Measurements from ENCODE around the gene MROH9. TPM values are rescaled to one million over a fixed set of nuclear protein-coding genes. Genes with fewer than 3 reads are reported as not detected.
"Not testable (repeated sequence)": the region's sequence is repeated elsewhere in the genome, so short reads cannot be mapped to it uniquely, and the experiment has no call there.

The MROH9 gene
- total and polyA plus RNA-seq, 2 of the 8 experiments (the other 6 are each of a cell fraction or from before 2014, with no cell fraction given): not detected

- TF ChIP-seq CTCF (IDR thresholded peaks at IDR 0.05; ENCODE audit: control extremely low read depth in 1 of 3, insufficient read depth in 1 of 3, low read depth in 1 of 3, low read length in 3 of 3) (no peak), CHD2 (IDR thresholded peaks at IDR 0.05; ENCODE audit: low read length) (no peak)
These were observed 4.1 kb downstream of the MROH9 start (continued) for GRCh38 chr1:170939476-170939875.

DNA sequence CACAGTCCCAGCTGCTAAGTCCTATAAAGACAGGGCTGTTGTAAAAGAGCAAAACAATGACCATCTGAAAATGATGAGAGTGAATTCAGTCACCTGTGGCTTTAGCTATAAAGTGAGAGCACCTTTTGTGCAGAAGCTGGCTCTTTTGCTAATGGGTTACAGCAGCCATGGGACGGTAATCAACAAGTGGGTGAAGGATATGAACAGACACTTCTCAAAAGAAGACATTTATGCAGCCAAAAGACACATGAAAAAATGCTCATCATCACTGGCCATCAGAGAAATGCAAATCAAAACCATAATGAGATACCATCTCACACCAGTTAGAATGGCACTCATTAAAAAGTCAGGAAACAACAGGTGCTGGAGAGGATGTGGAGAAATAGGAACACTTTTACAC lies 16.4 kb downstream of the MROH9 start:
- H3K27me3 ChIP-seq (replicated peaks in 1 of 4; ENCODE audit: control insufficient read depth in 3 of 4, extremely low read depth in 1 of 4, insufficient read depth in 3 of 4, low read length in 3 of 4); H2BK120ac ChIP-seq (replicated peaks; ENCODE audit: low read depth, low read length); H3K4me1 ChIP-seq (replicated peaks in 1 of 4; ENCODE audit: control insufficient read depth in 3 of 4, insufficient read depth in 4 of 4, low read length in 3 of 4); H2BK12ac ChIP-seq (ENCODE audit: low read depth, low read length); H3K23ac ChIP-seq (ENCODE audit: insufficient read length); H3K4me3 ChIP-seq (ENCODE audit: extremely low read depth in 1 of 4, insufficient read depth in 2 of 4, low read depth in 3 of 4, low read length in 4 of 4); H2BK20ac ChIP-seq (ENCODE audit: low read length); POLR2A ChIA-PET (ENCODE audit: partially characterized antibody); H3K4me2 ChIP-seq (ENCODE audit: insufficient read depth in 1 of 2, low read depth in 2 of 2, low read length in 2 of 2); FAIRE-seq; H3K56ac ChIP-seq (replicated peaks; ENCODE audit: insufficient read length, low read depth, low read length); H2BK5ac ChIP-seq (ENCODE audit: low read depth, low read length); H3K27ac ChIP-seq (ENCODE audit: low read depth, low read length); H2AFZ ChIP-seq (ENCODE audit: low read length); DNase-seq (ENCODE audit: low read depth in 1 of 2, low spot score in 2 of 2); H3K14ac ChIP-seq (ENCODE audit: insufficient read length); H3K36me3 ChIP-seq (ENCODE audit: control insufficient read depth in 2 of 4, insufficient read depth in 4 of 4, low read length in 3 of 4); H2BK15ac ChIP-seq (ENCODE audit: low read length); H4K8ac ChIP-seq (ENCODE audit: extremely low read depth, insufficient read depth, low read length); H3K4ac ChIP-seq (replicated peaks; ENCODE audit: insufficient read length, low read depth, low read length); H3K18ac ChIP-seq (ENCODE audit: extremely low read depth, low read length); H3K9me3 ChIP-seq (ENCODE audit: insufficient read depth in 2 of 2, low read depth in 1 of 2, low read length in 1 of 2); H4K5ac ChIP-seq (ENCODE audit: insufficient read length, low read depth, low read length); H4K20me1 ChIP-seq (replicated peaks in 1 of 2; ENCODE audit: control insufficient read depth in 1 of 2, insufficient read depth in 2 of 2, low read length in 2 of 2); H3K23me2 ChIP-seq (ENCODE audit: low read depth, low read length); H2AK5ac ChIP-seq (ENCODE audit: low read depth, low read length); H3K9ac ChIP-seq (replicated peaks in 1 of 4; ENCODE audit: extremely low read depth in 1 of 4, low read depth in 3 of 4, low read length in 3 of 4); H4K91ac ChIP-seq (replicated peaks; ENCODE audit: insufficient read length, low read length); H3K79me2 ChIP-seq (ENCODE audit: control insufficient read depth in 1 of 2, insufficient read depth in 2 of 2, low read length in 2 of 2); H3K79me1 ChIP-seq (ENCODE audit: low read depth, low read length): not testable (repeated sequence)
- 83% methylated on average over 1 of the region's 1 CpG; no CpG with 5 or more reads in 1 of the 2 experiments for WGBS, 2 experiments (ENCODE audit: extremely low coverage in 1 of 2, insufficient coverage in 1 of 2, insufficient read length in 1 of 2, insufficient replicate concordance in 2 of 2, low coverage in 1 of 2, low lambda C conversion rate in 2 of 2, missing lambda C conversion rate in 1 of 2)
- CTCF ChIA-PET (ENCODE audit: partially characterized antibody): interaction anchor here (0.8 to 3.2 kb wide), 2 partner anchors 15 to 275 kb away, joined by 3 to 17 read pairs; no protein-coding TSS in a partner anchor
